HT1080 (cell line): ENCODE measurements around the gene NEDD9. TPM values are rescaled to one million over a fixed set of nuclear protein-coding genes. Genes with fewer than 3 reads are reported as not detected.

Experiments used
- DNase-seq: peaks from one replicate; pipeline ENCODE4 v3.0.0-alpha.2; 2015; ENCODE audit warnings: low read depth
- polyA plus RNA-seq, 2 experiments: library from polyadenylated mRNA; depleted of rRNA; stranded (reverse); fragments of >200 nt; gene quantifications; 2 replicates each; pipeline ENCODE4 v1.2.3, GENCODE V29; 2015
- total RNA-seq: library from RNA; depleted of rRNA; stranded (reverse); fragments of >200 nt; shearing (Covaris generic); gene quantifications from 2 replicates; pipeline ENCODE4 v1.2.3, GENCODE V29; 2014; rRNA removed

NEDD9 gene
- total RNA-seq: 0.33 and 0.39 TPM in 2 replicates
- polyA plus RNA-seq (2015; cell fraction: cytosol; rRNA removed): 0.77 and 0.90 TPM in 2 replicates
- polyA plus RNA-seq (2015; cell fraction: nucleus; rRNA removed): 0.94 and 2.1 TPM in 2 replicates

- DNase-seq: peak; percentile 90
These were observed at the start of gene NEDD9 for GRCh38 chr6:11232193-11232769. Gene NEDD9 (minus strand): TSS chr6:11232668. CDS start chr6:11232515, 153 bp downstream.

- peak; percentile 7 for DNase-seq
These were observed 49.8 kb upstream of the NEDD9 start for GRCh38 chr6:11282245-11282644.

GRCh38 chr6:11280394-11280793 lies 47.9 kb upstream of the NEDD9 start:
- no peak for DNase-seq

GRCh38 chr6:11279284-11279689 lies 46.8 kb upstream of the NEDD9 start:
- no peak for DNase-seq

- no peak for DNase-seq
These were observed 45.7 kb upstream of the NEDD9 start for GRCh38 chr6:11278207-11278559.

GRCh38 chr6:11277275-11278206 lies 45.1 kb upstream of the NEDD9 start:
- peak; percentile 62 for DNase-seq

- no peak for DNase-seq
These were observed 44.4 kb upstream of the NEDD9 start for GRCh38 chr6:11276911-11277274.

GRCh38 chr6:11276228-11276627 lies 43.8 kb upstream of the NEDD9 start:
- no peak for DNase-seq

GRCh38 chr6:11275598-11275997 lies 43.1 kb upstream of the NEDD9 start:
- no peak for DNase-seq

GRCh38 chr6:11273406-11274065 lies 41.1 kb upstream of the NEDD9 start:
- DNase-seq: peak; percentile 15

GRCh38 chr6:11272491-11273192 lies 40.2 kb upstream of the NEDD9 start:
- DNase-seq: no peak

- DNase-seq: no peak
These were observed 39.0 kb upstream of the NEDD9 start for GRCh38 chr6:11271228-11272020.

GRCh38 chr6:11270030-11271027 lies 37.9 kb upstream of the NEDD9 start:
- no peak for DNase-seq

GRCh38 chr6:11268978-11269377 lies 36.5 kb upstream of the NEDD9 start:
- DNase-seq: no peak

GRCh38 chr6:11266926-11267325 lies 34.5 kb upstream of the NEDD9 start:
- DNase-seq: no peak

GRCh38 chr6:11265932-11266331 lies 33.5 kb upstream of the NEDD9 start:
- DNase-seq: no peak

- DNase-seq: no peak
These were observed 31.6 kb upstream of the NEDD9 start for GRCh38 chr6:11264100-11264499.

GRCh38 chr6:11263291-11263775 lies 30.9 kb upstream of the NEDD9 start:
- DNase-seq: peak; percentile 66

GRCh38 chr6:11262242-11262641 lies 29.8 kb upstream of the NEDD9 start:
- no peak for DNase-seq
